GM12878 (cell line): Measurements from ENCODE around the gene RFK. TPM values are rescaled to one million over a fixed set of nuclear protein-coding genes. Genes with fewer than 3 reads are reported as not detected.

Source experiments
- ATAC-seq: fragments of 200-7000 bp; cut with Tn5 transposase; 3 replicates; pipeline ENCODE4 v1.9.1; 2020; ENCODE audit warnings: mild to moderate bottlenecking, moderate library complexity
- BruUV-seq: library from RNA; stranded (reverse); fragments of 400-500 nt; replicated peaks from 2 replicates; lab custom pipeline; 2021; lab: Mats Ljungman, UMichigan
- CTCF ChIA-PET: fragments of 300-600 bp; sonication (Branson Sonifier 250); formaldehyde crosslinking; extraction: SDS; loops from one replicate; lab custom pipeline; 2021; ENCODE audit warnings: inconsistent platforms; lab: Yijun Ruan, JAX
- POLR2A ChIA-PET: fragments of 350-600 bp; formaldehyde crosslinking; extraction: SDS; loops from one replicate; lab custom pipeline; 2021; ENCODE audit warnings: inconsistent platforms; lab: Charles Lee
- RAD21 ChIA-PET: fragments of 300-600 bp; sonication (Branson Sonifier 250); formaldehyde crosslinking; loops from one replicate; lab custom pipeline; 2023; ENCODE audit warnings: antibody characterized with exemption; ENCODE audit not compliant: unreplicated experiment; lab: Charles Lee
- SMC1A ChIA-PET: fragments of 300-600 bp; sonication (Branson Sonifier 250); formaldehyde crosslinking; loops from one replicate; lab custom pipeline; 2023; ENCODE audit not compliant: unreplicated experiment, uncharacterized antibody; lab: Charles Lee
- DNase-seq: peaks from one replicate; pipeline ENCODE4 v3.0.0-alpha.2; 2011; ENCODE audit warnings: low read depth, low spot score
- FAIRE-seq: peaks from 3 replicates; lab custom pipeline; 2011; peaks lifted over from hg19 to GRCh38; lab: Jason Lieb, UNC
- H2AFZ ChIP-seq: 2 replicates; pipeline ENCODE4 v1.6.0; 2011; ENCODE audit warnings: low read depth, low read length, control low read depth; ENCODE audit not compliant: control insufficient read depth
- H3K27ac ChIP-seq: 2 replicates; pipeline ENCODE4 v1.5.1; 2011; ENCODE audit warnings: control low read depth; ENCODE audit not compliant: control insufficient read depth, insufficient read depth
- H3K27me3 ChIP-seq, 2 experiments: replicated peaks in 1 of 2; 2 replicates each; pipeline versions ENCODE4 v1.6.0 to v1.6.1; 2011; ENCODE audit warnings: low read length in 1 of 2; ENCODE audit not compliant: control insufficient read depth in 2 of 2, insufficient read depth in 2 of 2
- H3K36me3 ChIP-seq, 2 experiments: 2 replicates each; pipeline ENCODE4 v1.5.1; 2011; ENCODE audit warnings: low read length in 1 of 2; ENCODE audit not compliant: control insufficient read depth in 2 of 2, insufficient read depth in 2 of 2
- H3K4me1 ChIP-seq: 2 replicates; pipeline ENCODE4 v1.6.1; 2011; ENCODE audit warnings: mild to moderate bottlenecking, low read length, moderate library complexity, mixed read lengths; ENCODE audit not compliant: control insufficient read depth, insufficient read depth
- H3K4me2 ChIP-seq: 2 replicates; pipeline ENCODE4 v1.6.0; 2011; ENCODE audit warnings: control low read depth; ENCODE audit not compliant: control insufficient read depth, insufficient read depth
- H3K4me3 ChIP-seq: fragments of 200-600 bp; sonication (generic); 2 replicates; pipeline ENCODE4 v1.5.1; 2016
- H3K79me2 ChIP-seq: 2 replicates; pipeline ENCODE4 v1.6.0; 2011; ENCODE audit warnings: low read length; ENCODE audit not compliant: control insufficient read depth, insufficient read depth
- H3K9ac ChIP-seq: 2 replicates; pipeline ENCODE4 v1.8.0; 2011; ENCODE audit warnings: low read length, control low read depth, mixed read lengths; ENCODE audit not compliant: control insufficient read depth, insufficient read depth
- H3K9me3 ChIP-seq: replicated peaks from 3 replicates; pipeline ENCODE4 v1.5.1; 2011; ENCODE audit warnings: mild to moderate bottlenecking, low read length; ENCODE audit not compliant: control insufficient read depth, insufficient read depth
- H4K20me1 ChIP-seq: 2 replicates; pipeline ENCODE4 v1.6.0; 2011; ENCODE audit not compliant: control insufficient read depth, insufficient read depth
- BMI1 ChIP-seq: fragments of 450-650 bp; IDR thresholded peaks from 2 replicates; pipeline ENCODE4 v1.6.1; 2016; ENCODE audit warnings: mild to moderate bottlenecking, moderate library complexity, borderline replicate concordance
- CHD2 ChIP-seq: IDR thresholded peaks from 2 replicates; pipeline ENCODE4 v1.6.1; 2011; ENCODE audit warnings: low read depth, low read length, improper control_type of control experiment, borderline replicate concordance
- FOXM1 ChIP-seq: IDR thresholded peaks from 2 replicates; pipeline ENCODE4 v1.6.1; 2012; ENCODE audit warnings: low read depth, mild to moderate bottlenecking, inconsistent platforms, low read length, moderate library complexity
- GABPA ChIP-seq: IDR thresholded peaks from 2 replicates; pipeline ENCODE4 v1.6.1; 2014; ENCODE audit warnings: antibody characterized with exemption, low read depth, mild to moderate bottlenecking, inconsistent platforms
- KLF5 ChIP-seq: fragments of 450-650 bp; IDR thresholded peaks from 2 replicates; pipeline ENCODE4 v1.6.1; 2014; ENCODE audit warnings: mild to moderate bottlenecking; ENCODE audit not compliant: partially characterized antibody
- MYB ChIP-seq: fragments of 150-350 bp; IDR thresholded peaks from 2 replicates; pipeline ENCODE4 v1.6.1; 2014; ENCODE audit warnings: mild to moderate bottlenecking, low read depth, low read length, borderline replicate concordance
- NR2C1 ChIP-seq: fragments of 450-650 bp; IDR thresholded peaks from 2 replicates; pipeline ENCODE4 v1.6.1; 2017; ENCODE audit warnings: antibody characterized with exemption, mild to moderate bottlenecking, moderate library complexity
- RB1 ChIP-seq: fragments of 450-650 bp; formaldehyde crosslinking; IDR thresholded peaks from 2 replicates; pipeline ENCODE4 v1.6.1; 2017; ENCODE audit warnings: mild to moderate bottlenecking, borderline replicate concordance
- RBBP5 ChIP-seq: fragments of 200-600 bp; sonication (generic); conservative IDR thresholded peaks from 2 replicates; pipeline ENCODE4 v1.6.1; 2016
- RUNX3 ChIP-seq: IDR thresholded peaks from 2 replicates; pipeline ENCODE4 v1.6.1; 2012; ENCODE audit warnings: low read length, inconsistent platforms
- SP1 ChIP-seq: IDR thresholded peaks from one replicate; pipeline ENCODE4 v1.6.1; 2011; ENCODE audit warnings: low read depth, low read length
- STAT3 ChIP-seq: IDR thresholded peaks from 2 replicates; pipeline ENCODE4 v1.6.1; 2011; ENCODE audit warnings: low read depth, low read length, improper control_type of control experiment
- in situ Hi-C: fragments of 300-500 bp; cut with MboI; formaldehyde crosslinking; loops from 9 replicates; pipeline ENCODE4 v1.14.3; 2018; ENCODE audit warnings: mixed read lengths
- intact Hi-C: fragments of 100-400 bp; cut with micrococcal nuclease; formaldehyde crosslinking; loops from one replicate; pipeline ENCODE4 v1.14.2; 2022; ENCODE audit not compliant: unreplicated experiment
- polyA plus RNA-seq, 11 experiments: library from polyadenylated mRNA; depleted of rRNA in 4 of 11; unstranded in 6 of 11; stranded (reverse) in 5 of 11; fragments of >200 nt; fragmentation: Nextera tagmentation in 4 of 11; fragmentation: Illumina TruSeq in 1 of 11; extraction: Ambion mirVana in 4 of 11; extraction: Trizol in 1 of 11; gene quantifications; 1 replicate in 1 of 11; 2 replicates in 10 of 11; pipeline versions ENCODE4 v1.2.1 to v1.2.3, GENCODE V29; 2011 to 2016; ENCODE audit warnings: inconsistent platforms in 2 of 11, missing spikeins in 2 of 11, low read depth in 1 of 11
- total RNA-seq, 4 experiments: library from RNA; depleted of rRNA in 3 of 4; stranded (reverse); fragments of >200 nt in 3 of 4; fragmentation: Illumina TruSeq in 1 of 4; extraction: Trizol in 1 of 4; gene quantifications; 2 replicates each; pipeline versions ENCODE4 v1.2.1 to v1.2.3, GENCODE V29; 2013 to 2021
- TF ChIP-seq, protein P1 (sequence below): IDR thresholded peaks from 2 replicates; pipeline ENCODE4 v1.6.1; 2012; ENCODE audit warnings: low read depth, low read length, improper control_type of control experiment
- TF ChIP-seq, protein P2 (sequence below): fragments of 450-650 bp; IDR thresholded peaks from 2 replicates; pipeline ENCODE4 v1.6.1; 2016; ENCODE audit warnings: mild to moderate bottlenecking, moderate library complexity, borderline replicate concordance
- TF ChIP-seq, protein P3 (sequence below): fragments of 450-650 bp; IDR thresholded peaks from 2 replicates; pipeline ENCODE4 v1.6.1; 2017; ENCODE audit warnings: antibody characterized with exemption, mild to moderate bottlenecking, moderate library complexity

Gene RFK
- total and polyA plus RNA-seq, 10 of the 15 experiments (the other 5 are each of a cell fraction or from before 2014, with no cell fraction given) = 4.4 to 18.6 (median 11.6) TPM

DNA sequence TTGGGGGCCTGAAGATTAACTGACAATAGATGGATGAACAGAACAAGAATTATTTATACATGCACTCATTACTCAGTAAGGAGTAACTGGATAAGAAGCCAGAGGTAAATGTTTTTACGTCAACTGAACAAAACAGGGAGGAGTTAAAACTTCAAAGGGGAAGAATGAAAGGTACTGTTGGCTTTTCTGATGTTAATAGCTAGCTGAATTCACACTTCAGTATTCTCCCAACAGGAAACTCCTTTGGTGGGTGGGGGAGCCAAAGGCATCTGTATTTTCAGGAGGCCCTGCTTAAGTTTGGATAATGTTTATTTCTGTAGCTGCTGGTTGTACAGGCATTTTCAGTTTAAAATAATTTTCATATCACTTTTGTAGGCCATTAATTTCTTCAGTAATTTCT lies 23.2 kb upstream of the RFK start (continued):
- TF ChIP-seq NR2C1 = no peak
- TF ChIP-seq, protein P1, sequence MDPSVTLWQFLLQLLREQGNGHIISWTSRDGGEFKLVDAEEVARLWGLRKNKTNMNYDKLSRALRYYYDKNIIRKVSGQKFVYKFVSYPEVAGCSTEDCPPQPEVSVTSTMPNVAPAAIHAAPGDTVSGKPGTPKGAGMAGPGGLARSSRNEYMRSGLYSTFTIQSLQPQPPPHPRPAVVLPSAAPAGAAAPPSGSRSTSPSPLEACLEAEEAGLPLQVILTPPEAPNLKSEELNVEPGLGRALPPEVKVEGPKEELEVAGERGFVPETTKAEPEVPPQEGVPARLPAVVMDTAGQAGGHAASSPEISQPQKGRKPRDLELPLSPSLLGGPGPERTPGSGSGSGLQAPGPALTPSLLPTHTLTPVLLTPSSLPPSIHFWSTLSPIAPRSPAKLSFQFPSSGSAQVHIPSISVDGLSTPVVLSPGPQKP = no peak
- no peak for TF ChIP-seq RB1
- TF ChIP-seq RBBP5 = no peak
- no peak for TF ChIP-seq BMI1

DNA sequence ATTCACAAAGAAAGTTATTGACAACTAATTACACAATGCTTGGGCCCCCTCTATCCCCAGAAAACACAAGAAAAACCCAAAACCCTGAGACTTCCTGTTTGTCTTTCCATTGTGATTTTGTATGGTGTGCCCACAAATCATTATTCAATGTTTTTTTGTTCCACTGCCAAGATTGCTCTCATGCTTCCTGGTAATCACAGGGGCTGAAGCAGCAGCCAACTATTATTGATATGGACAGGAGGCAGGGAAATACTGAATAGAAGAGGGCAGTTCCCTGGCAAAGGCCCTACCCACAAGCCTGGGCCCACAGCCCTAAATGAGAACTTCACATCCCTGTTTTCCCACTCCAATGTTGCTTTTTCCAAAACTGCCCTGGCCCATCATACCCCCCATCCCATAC lies 21.5 kb upstream of the RFK start:
- DNase-seq (no peak), FAIRE-seq (no peak), ATAC-seq (no peak)
- intact Hi-C loops = loop anchor here (2.0 kb wide), 1 partner anchor 23 kb away; no protein-coding TSS in a partner anchor
- in situ Hi-C loops = no loop called here
- H3K4me2 ChIP-seq = no peak overlapping the region
- no peaks in the 10 kb centered on the region for H3K27me3 ChIP-seq
- TF ChIP-seq MYB (no peak), CHD2 (no peak), KLF5 (no peak), GABPA (no peak), RUNX3 (no peak), SP1 (no peak), RBBP5 (no peak), STAT3 (no peak), FOXM1 (no peak)
- TF ChIP-seq, protein P2, sequence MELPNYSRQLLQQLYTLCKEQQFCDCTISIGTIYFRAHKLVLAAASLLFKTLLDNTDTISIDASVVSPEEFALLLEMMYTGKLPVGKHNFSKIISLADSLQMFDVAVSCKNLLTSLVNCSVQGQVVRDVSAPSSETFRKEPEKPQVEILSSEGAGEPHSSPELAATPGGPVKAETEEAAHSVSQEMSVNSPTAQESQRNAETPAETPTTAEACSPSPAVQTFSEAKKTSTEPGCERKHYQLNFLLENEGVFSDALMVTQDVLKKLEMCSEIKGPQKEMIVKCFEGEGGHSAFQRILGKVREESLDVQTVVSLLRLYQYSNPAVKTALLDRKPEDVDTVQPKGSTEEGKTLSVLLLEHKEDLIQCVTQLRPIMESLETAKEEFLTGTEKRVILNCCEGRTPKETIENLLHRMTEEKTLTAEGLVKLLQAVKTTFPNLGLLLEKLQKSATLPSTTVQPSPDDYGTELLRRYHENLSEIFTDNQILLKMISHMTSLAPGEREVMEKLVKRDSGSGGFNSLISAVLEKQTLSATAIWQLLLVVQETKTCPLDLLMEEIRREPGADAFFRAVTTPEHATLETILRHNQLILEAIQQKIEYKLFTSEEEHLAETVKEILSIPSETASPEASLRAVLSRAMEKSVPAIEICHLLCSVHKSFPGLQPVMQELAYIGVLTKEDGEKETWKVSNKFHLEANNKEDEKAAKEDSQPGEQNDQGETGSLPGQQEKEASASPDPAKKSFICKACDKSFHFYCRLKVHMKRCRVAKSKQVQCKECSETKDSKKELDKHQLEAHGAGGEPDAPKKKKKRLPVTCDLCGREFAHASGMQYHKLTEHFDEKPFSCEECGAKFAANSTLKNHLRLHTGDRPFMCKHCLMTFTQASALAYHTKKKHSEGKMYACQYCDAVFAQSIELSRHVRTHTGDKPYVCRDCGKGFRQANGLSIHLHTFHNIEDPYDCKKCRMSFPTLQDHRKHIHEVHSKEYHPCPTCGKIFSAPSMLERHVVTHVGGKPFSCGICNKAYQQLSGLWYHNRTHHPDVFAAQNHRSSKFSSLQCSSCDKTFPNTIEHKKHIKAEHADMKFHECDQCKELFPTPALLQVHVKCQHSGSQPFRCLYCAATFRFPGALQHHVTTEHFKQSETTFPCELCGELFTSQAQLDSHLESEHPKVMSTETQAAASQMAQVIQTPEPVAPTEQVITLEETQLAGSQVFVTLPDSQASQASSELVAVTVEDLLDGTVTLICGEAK = no peak
- TF ChIP-seq, protein P3, sequence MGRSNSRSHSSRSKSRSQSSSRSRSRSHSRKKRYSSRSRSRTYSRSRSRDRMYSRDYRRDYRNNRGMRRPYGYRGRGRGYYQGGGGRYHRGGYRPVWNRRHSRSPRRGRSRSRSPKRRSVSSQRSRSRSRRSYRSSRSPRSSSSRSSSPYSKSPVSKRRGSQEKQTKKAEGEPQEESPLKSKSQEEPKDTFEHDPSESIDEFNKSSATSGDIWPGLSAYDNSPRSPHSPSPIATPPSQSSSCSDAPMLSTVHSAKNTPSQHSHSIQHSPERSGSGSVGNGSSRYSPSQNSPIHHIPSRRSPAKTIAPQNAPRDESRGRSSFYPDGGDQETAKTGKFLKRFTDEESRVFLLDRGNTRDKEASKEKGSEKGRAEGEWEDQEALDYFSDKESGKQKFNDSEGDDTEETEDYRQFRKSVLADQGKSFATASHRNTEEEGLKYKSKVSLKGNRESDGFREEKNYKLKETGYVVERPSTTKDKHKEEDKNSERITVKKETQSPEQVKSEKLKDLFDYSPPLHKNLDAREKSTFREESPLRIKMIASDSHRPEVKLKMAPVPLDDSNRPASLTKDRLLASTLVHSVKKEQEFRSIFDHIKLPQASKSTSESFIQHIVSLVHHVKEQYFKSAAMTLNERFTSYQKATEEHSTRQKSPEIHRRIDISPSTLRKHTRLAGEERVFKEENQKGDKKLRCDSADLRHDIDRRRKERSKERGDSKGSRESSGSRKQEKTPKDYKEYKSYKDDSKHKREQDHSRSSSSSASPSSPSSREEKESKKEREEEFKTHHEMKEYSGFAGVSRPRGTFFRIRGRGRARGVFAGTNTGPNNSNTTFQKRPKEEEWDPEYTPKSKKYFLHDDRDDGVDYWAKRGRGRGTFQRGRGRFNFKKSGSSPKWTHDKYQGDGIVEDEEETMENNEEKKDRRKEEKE = no peak
- CTCF ChIA-PET = no interaction called here
- H3K9ac ChIP-seq = no peak overlapping the region
- H3K27ac ChIP-seq = no peak overlapping the region
- peaks cover 13% of the 10 kb centered on the region; the same call in 1 of the 2 replicates for H3K4me1 ChIP-seq
- RAD21 ChIA-PET = no interaction called here
- no peak overlapping the region for H2AFZ ChIP-seq
- SMC1A ChIA-PET = no interaction called here
- no TSS peak for BruUV-seq
- H4K20me1 ChIP-seq = no peaks in the 10 kb centered on the region
- H3K79me2 ChIP-seq = no peaks in the 10 kb centered on the region
- no peak overlapping the region for H3K4me3 ChIP-seq
- peaks cover 7% of the 10 kb centered on the region for H3K9me3 ChIP-seq
- POLR2A ChIA-PET = no interaction called here
- H3K36me3 ChIP-seq = no peaks in the 10 kb centered on the region
